ENCODE results near the gene CDH24. TPM values are rescaled to one million over a fixed set of nuclear protein-coding genes. Genes with fewer than 3 reads are reported as not detected.

Gene CDH24
- total RNA-seq, 2 donors from 2014 or later, result 1.1 to 6.2 TPM

- TF ChIP-seq CTCF (IDR thresholded peaks at IDR 0.05), result no peak
- DNase-seq (ENCODE audit: low spot score) (no peak), ATAC-seq (ENCODE audit: insufficient number of reproducible peaks, low FRiP score, low read depth) (no peak)
- Histone ChIP-seq H3K36me3 (peaks cover 68% of the 10 kb centered on the region), H3K9me3 (no peaks in the 10 kb centered on the region), H3K4me3 (no peak overlapping the region), H3K4me1 (ENCODE audit: control insufficient read depth in 1 of 2, low read depth in 2 of 2) (no peaks in the 10 kb centered on the region), H3K27me3 (replicated peaks; ENCODE audit: insufficient read depth) (no peaks in the 10 kb centered on the region), H3K27ac (no peak overlapping the region)
Measured at GRCh38 chr14:23086565-23086964, 29.2 kb upstream of the CDH24 start.

GRCh38 chr14:23085458-23085857, 28.1 kb upstream of the CDH24 start:
- no peaks in the 10 kb centered on the region for H3K27me3 ChIP-seq (replicated peaks; ENCODE audit: insufficient read depth)
- H3K27ac ChIP-seq, result no peak overlapping the region
- TF ChIP-seq CTCF (IDR thresholded peaks at IDR 0.05), result no peak
- H3K4me1 ChIP-seq (ENCODE audit: control insufficient read depth in 1 of 2, low read depth in 2 of 2), result no peaks in the 10 kb centered on the region
- H3K4me3 ChIP-seq, result no peak overlapping the region
- H3K9me3 ChIP-seq, result no peaks in the 10 kb centered on the region
- H3K36me3 ChIP-seq, result peaks cover 68% of the 10 kb centered on the region
- DNase-seq (ENCODE audit: low spot score) (no peak), ATAC-seq (ENCODE audit: insufficient number of reproducible peaks, low FRiP score, low read depth) (no peak)

GRCh38 chr14:23080474-23080873, 23.2 kb upstream of the CDH24 start:
- TF ChIP-seq CTCF (IDR thresholded peaks at IDR 0.05), result no peak
- peaks cover 7 to 21% of the 10 kb centered on the region in 2 donors for H3K4me1 ChIP-seq (ENCODE audit: control insufficient read depth in 1 of 2, low read depth in 2 of 2)
- H3K27me3 ChIP-seq (replicated peaks; ENCODE audit: insufficient read depth), result no peaks in the 10 kb centered on the region
- H3K27ac ChIP-seq, result no peak overlapping the region
- no peak for ATAC-seq (ENCODE audit: insufficient number of reproducible peaks, low FRiP score, low read depth)
- peaks cover 68% of the 10 kb centered on the region for H3K36me3 ChIP-seq
- no peak for DNase-seq (ENCODE audit: low spot score)
- H3K9me3 ChIP-seq, result no peaks in the 10 kb centered on the region
- H3K4me3 ChIP-seq, result no peak overlapping the region

GRCh38 chr14:23079716-23080115, 22.4 kb upstream of the CDH24 start:
- ATAC-seq (ENCODE audit: insufficient number of reproducible peaks, low FRiP score, low read depth), result no peak
- TF ChIP-seq CTCF (IDR thresholded peaks at IDR 0.05), result no peak

GRCh38 chr14:23078692-23079116, 21.4 kb upstream of the CDH24 start:
- peaks cover 67% of the 10 kb centered on the region for H3K36me3 ChIP-seq
- ATAC-seq (ENCODE audit: insufficient number of reproducible peaks, low FRiP score, low read depth) (peak; percentile 90), DNase-seq (ENCODE audit: low spot score) (peak; percentile 47)
- H3K4me3 ChIP-seq, result no peak overlapping the region
- TF ChIP-seq CTCF (IDR thresholded peaks at IDR 0.05), result no peak
- peaks cover 7 to 21% of the 10 kb centered on the region in 2 donors for H3K4me1 ChIP-seq (ENCODE audit: control insufficient read depth in 1 of 2, low read depth in 2 of 2)
- peak overlapping the region; percentile 9 to 46 for H3K27ac ChIP-seq
- no peaks in the 10 kb centered on the region for H3K27me3 ChIP-seq (replicated peaks; ENCODE audit: insufficient read depth)
- H3K9me3 ChIP-seq, result no peaks in the 10 kb centered on the region

More at GRCh38 chr14:23079716-23080115, 22.4 kb upstream of the CDH24 start:
- Histone ChIP-seq H3K4me3 (no peak overlapping the region), H3K4me1 (ENCODE audit: control insufficient read depth in 1 of 2, low read depth in 2 of 2) (peaks cover 7 to 21% of the 10 kb centered on the region in 2 donors), H3K27me3 (replicated peaks; ENCODE audit: insufficient read depth) (no peaks in the 10 kb centered on the region), H3K27ac (peak overlapping the region; percentile 2 to 46), H3K9me3 (no peaks in the 10 kb centered on the region), H3K36me3 (peaks cover 68% of the 10 kb centered on the region)
- DNase-seq (ENCODE audit: low spot score), result no peak

All from thoracic aorta (tissue), 2 donors.